Measurements from ENCODE around the gene ETV1.

Gene ETV1

GRCh38 chr7:13875496-13876074 is 113.9 kb downstream of the ETV1 start:
- no peak for DNase-seq

- no peak for DNase-seq
These were observed 114.7 kb downstream of the ETV1 start for GRCh38 chr7:13874783-13875182.

GRCh38 chr7:13872709-13873108 is 116.8 kb downstream of the ETV1 start:
- no peak for DNase-seq

- no peak for DNase-seq
These were observed 118.5 kb downstream of the ETV1 start for GRCh38 chr7:13871008-13871407.

GRCh38 chr7:13860734-13861133 is 128.7 kb downstream of the ETV1 start:
- no peak for DNase-seq

GRCh38 chr7:13856012-13856411 is 133.5 kb downstream of the ETV1 start:
- DNase-seq: no peak

GRCh38 chr7:13852281-13852968 is 137.0 kb downstream of the ETV1 start:
- DNase-seq: no peak

- no peak for DNase-seq
These were observed 137.7 kb downstream of the ETV1 start for GRCh38 chr7:13851736-13852135.

GRCh38 chr7:13850185-13850752 is 139.2 kb downstream of the ETV1 start:
- no peak for DNase-seq

GRCh38 chr7:13849163-13849892 is 140.1 kb downstream of the ETV1 start:
- no peak for DNase-seq

- no peak for DNase-seq
These were observed 140.8 kb downstream of the ETV1 start for GRCh38 chr7:13848681-13849131.

GRCh38 chr7:13846386-13846785 is 143.1 kb downstream of the ETV1 start:
- no peak for DNase-seq

- DNase-seq: no peak
These were observed 143.9 kb downstream of the ETV1 start for GRCh38 chr7:13845601-13846000.

GRCh38 chr7:13844954-13845353 is 144.5 kb downstream of the ETV1 start:
- no peak for DNase-seq

- no peak for DNase-seq
These were observed 148.2 kb downstream of the ETV1 start for GRCh38 chr7:13841284-13841683.

Data from left hindlimb (tissue), 1 donor.